Activated CD4-positive, alpha-beta memory T cell treated with anti-CD3 and anti-CD28 coated beads, Interleukin-2, amount 10 ng/mL, durations not matched to agents 7 days and 5 days (primary cell): Measurements from ENCODE around the gene TNS3. TPM values are rescaled to one million over a fixed set of nuclear protein-coding genes. Genes with fewer than 3 reads are reported as not detected.

Experiments used
- CTCF ChIA-PET: fragments of 350-600 bp; sonication (Branson Sonifier 250); formaldehyde crosslinking; loops from one replicate; lab custom pipeline; 2021; ENCODE audit warnings: antibody characterized with exemption, inconsistent platforms; lab: Charles Lee
- POLR2A ChIA-PET: fragments of 350-600 bp; sonication (Branson Sonifier 250); formaldehyde crosslinking; loops from one replicate; lab custom pipeline; 2021; ENCODE audit warnings: antibody characterized with exemption; lab: Charles Lee
- DNase-seq: peaks from one replicate; pipeline ENCODE4 v3.0.0-alpha.2; 2020
- H3K27ac Mint-ChIP-seq: one replicate; pipeline ENCODE4 v1.8.0; 2021; ENCODE audit warnings: mild to moderate bottlenecking, mixed read lengths
- H3K27me3 Mint-ChIP-seq: one replicate; pipeline ENCODE4 v1.8.0; 2021; ENCODE audit warnings: mixed read lengths
- H3K36me3 Mint-ChIP-seq: one replicate; pipeline ENCODE4 v1.8.0; 2021; ENCODE audit warnings: low read depth, mixed read lengths
- H3K4me1 Mint-ChIP-seq: one replicate; pipeline ENCODE4 v1.8.0; 2021; ENCODE audit warnings: mixed read lengths
- H3K4me3 Mint-ChIP-seq: one replicate; pipeline ENCODE4 v1.8.0; 2021; ENCODE audit warnings: mild to moderate bottlenecking, mixed read lengths
- H3K9me3 Mint-ChIP-seq: one replicate; pipeline ENCODE4 v1.8.0; 2021; ENCODE audit warnings: mixed read lengths
- total RNA-seq, 2 experiments: library from RNA; stranded (reverse); gene quantifications; one replicate each; pipeline ENCODE4 v1.2.3, GENCODE V29; 2021

Gene TNS3
- total RNA-seq, 2 experiments from 2014 or later: 0.15 to 0.18 TPM

DNA sequence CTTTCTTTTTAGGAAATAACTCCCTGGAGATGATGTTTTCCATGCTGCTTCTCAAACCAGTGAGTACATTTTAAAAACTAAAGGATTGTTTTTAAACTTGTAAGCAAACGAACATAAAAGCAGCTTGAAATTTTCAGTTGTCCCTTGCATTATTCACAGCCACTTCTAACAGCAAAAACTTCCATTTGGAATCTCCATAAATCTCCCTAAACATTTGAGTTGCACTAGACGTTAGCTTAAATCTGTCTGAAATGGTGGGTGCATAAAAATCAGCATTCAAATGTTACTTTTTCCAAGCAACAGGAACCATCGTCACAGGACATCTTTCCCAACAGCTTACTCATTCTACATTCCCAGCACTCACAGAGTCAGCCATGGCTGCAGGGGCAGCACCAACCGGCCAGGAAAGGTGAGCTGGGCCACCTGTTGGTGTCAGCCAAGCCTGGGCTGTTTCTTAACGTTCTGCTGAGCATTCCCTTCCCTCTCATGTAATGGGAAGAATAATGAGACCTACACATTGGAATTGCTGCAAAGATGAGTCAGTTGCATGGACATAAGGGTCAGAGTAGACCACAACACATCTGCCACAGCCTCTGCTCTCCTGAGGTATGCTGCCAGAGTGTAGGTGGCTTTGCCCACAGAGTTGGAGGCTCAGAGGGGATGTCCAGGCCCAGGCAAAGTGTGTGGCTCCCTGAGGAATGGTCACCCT is 163.2 kb downstream of the TNS3 start:
- H3K27ac Mint-ChIP-seq: no peak overlapping the region
- no peaks in the 10 kb centered on the region for H3K27me3 Mint-ChIP-seq
- no peaks in the 10 kb centered on the region for H3K36me3 Mint-ChIP-seq
- no peak overlapping the region for H3K4me3 Mint-ChIP-seq
- ChIA-PET POLR2A (no interaction called here), CTCF (no interaction called here)
- H3K4me1 Mint-ChIP-seq: no peaks in the 10 kb centered on the region
- DNase-seq: no peak
- no peaks in the 10 kb centered on the region for H3K9me3 Mint-ChIP-seq

GRCh38 chr7:47416492-47417480 is 165.1 kb downstream of the TNS3 start:
- Mint-ChIP-seq H3K36me3 (no peaks in the 10 kb centered on the region), H3K4me3 (no peak overlapping the region)
- CTCF ChIA-PET: no interaction called here

GRCh38 chr7:47415318-47416212 is 166.3 kb downstream of the TNS3 start:
- ChIA-PET CTCF (no interaction called here), POLR2A (no interaction called here)
- no peaks in the 10 kb centered on the region for H3K9me3 Mint-ChIP-seq
- no peak overlapping the region for H3K27ac Mint-ChIP-seq
- no peaks in the 10 kb centered on the region for H3K4me1 Mint-ChIP-seq
- no peaks in the 10 kb centered on the region for H3K36me3 Mint-ChIP-seq
- DNase-seq: no peak
- H3K4me3 Mint-ChIP-seq: no peak overlapping the region
- no peaks in the 10 kb centered on the region for H3K27me3 Mint-ChIP-seq

More at GRCh38 chr7:47416492-47417480, 165.1 kb downstream of the TNS3 start:
- POLR2A ChIA-PET: no interaction called here
- H3K27me3 Mint-ChIP-seq: no peaks in the 10 kb centered on the region
- no peak overlapping the region for H3K27ac Mint-ChIP-seq
- no peaks in the 10 kb centered on the region for H3K9me3 Mint-ChIP-seq
- DNase-seq: no peak
- H3K4me1 Mint-ChIP-seq: no peaks in the 10 kb centered on the region

GRCh38 chr7:47414342-47415317 is 167.3 kb downstream of the TNS3 start:
- Mint-ChIP-seq H3K27me3 (no peaks in the 10 kb centered on the region), H3K4me3 (no peak overlapping the region), H3K27ac (no peak overlapping the region), H3K36me3 (no peaks in the 10 kb centered on the region), H3K9me3 (no peaks in the 10 kb centered on the region), H3K4me1 (no peaks in the 10 kb centered on the region)
- no peak for DNase-seq
- CTCF ChIA-PET: no interaction called here
- POLR2A ChIA-PET: no interaction called here

- no peaks in the 10 kb centered on the region for H3K4me1 Mint-ChIP-seq
- no peaks in the 10 kb centered on the region for H3K36me3 Mint-ChIP-seq
- no peak overlapping the region for H3K4me3 Mint-ChIP-seq
- no peak overlapping the region for H3K27ac Mint-ChIP-seq
- ChIA-PET CTCF (no interaction called here), POLR2A (no interaction called here)
- no peaks in the 10 kb centered on the region for H3K27me3 Mint-ChIP-seq
- no peak for DNase-seq
- H3K9me3 Mint-ChIP-seq: no peaks in the 10 kb centered on the region
Observed at GRCh38 chr7:47413526-47414341, 168.2 kb downstream of the TNS3 start.

GRCh38 chr7:47411901-47412300 is 170.0 kb downstream of the TNS3 start:
- POLR2A ChIA-PET: no interaction called here
- no peaks in the 10 kb centered on the region for H3K36me3 Mint-ChIP-seq
- CTCF ChIA-PET: no interaction called here
- H3K27me3 Mint-ChIP-seq: no peaks in the 10 kb centered on the region
- no peak overlapping the region for H3K4me3 Mint-ChIP-seq
- DNase-seq: no peak
- H3K9me3 Mint-ChIP-seq: no peaks in the 10 kb centered on the region
- no peak overlapping the region for H3K27ac Mint-ChIP-seq
- no peaks in the 10 kb centered on the region for H3K4me1 Mint-ChIP-seq

GRCh38 chr7:47411281-47411869 is 170.5 kb downstream of the TNS3 start:
- no peaks in the 10 kb centered on the region for H3K36me3 Mint-ChIP-seq
- H3K27ac Mint-ChIP-seq: no peak overlapping the region
- POLR2A ChIA-PET: no interaction called here
- no peak overlapping the region for H3K4me3 Mint-ChIP-seq
- no peaks in the 10 kb centered on the region for H3K9me3 Mint-ChIP-seq
- H3K27me3 Mint-ChIP-seq: no peaks in the 10 kb centered on the region
- no peaks in the 10 kb centered on the region for H3K4me1 Mint-ChIP-seq
- DNase-seq: no peak
- CTCF ChIA-PET: no interaction called here

DNA sequence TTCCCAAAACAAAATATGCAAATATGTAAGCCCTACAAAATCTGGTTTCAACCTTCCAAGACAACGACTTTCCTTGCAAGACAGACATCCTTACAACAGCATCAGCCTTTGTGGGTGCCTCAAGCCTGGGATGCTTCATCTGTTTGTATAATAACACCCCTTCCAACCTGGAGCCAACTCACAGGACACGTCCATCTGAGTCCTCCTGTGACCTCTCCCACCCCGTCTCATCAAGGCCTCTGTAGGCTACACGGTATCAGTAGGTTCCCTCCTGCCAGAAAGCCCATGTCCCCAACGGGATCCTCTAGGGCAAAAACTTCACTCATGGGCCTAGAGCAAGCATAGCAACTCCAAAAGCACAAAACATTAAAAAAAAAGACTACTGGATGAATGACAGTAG is 173.2 kb downstream of the TNS3 start:
- no peak overlapping the region for H3K27ac Mint-ChIP-seq
- H3K4me1 Mint-ChIP-seq: no peaks in the 10 kb centered on the region
- ChIA-PET CTCF (no interaction called here), POLR2A (no interaction called here)
- no peaks in the 10 kb centered on the region for H3K27me3 Mint-ChIP-seq
- no peak overlapping the region for H3K4me3 Mint-ChIP-seq
- no peaks in the 10 kb centered on the region for H3K36me3 Mint-ChIP-seq
- no peak for DNase-seq
- no peaks in the 10 kb centered on the region for H3K9me3 Mint-ChIP-seq

DNA sequence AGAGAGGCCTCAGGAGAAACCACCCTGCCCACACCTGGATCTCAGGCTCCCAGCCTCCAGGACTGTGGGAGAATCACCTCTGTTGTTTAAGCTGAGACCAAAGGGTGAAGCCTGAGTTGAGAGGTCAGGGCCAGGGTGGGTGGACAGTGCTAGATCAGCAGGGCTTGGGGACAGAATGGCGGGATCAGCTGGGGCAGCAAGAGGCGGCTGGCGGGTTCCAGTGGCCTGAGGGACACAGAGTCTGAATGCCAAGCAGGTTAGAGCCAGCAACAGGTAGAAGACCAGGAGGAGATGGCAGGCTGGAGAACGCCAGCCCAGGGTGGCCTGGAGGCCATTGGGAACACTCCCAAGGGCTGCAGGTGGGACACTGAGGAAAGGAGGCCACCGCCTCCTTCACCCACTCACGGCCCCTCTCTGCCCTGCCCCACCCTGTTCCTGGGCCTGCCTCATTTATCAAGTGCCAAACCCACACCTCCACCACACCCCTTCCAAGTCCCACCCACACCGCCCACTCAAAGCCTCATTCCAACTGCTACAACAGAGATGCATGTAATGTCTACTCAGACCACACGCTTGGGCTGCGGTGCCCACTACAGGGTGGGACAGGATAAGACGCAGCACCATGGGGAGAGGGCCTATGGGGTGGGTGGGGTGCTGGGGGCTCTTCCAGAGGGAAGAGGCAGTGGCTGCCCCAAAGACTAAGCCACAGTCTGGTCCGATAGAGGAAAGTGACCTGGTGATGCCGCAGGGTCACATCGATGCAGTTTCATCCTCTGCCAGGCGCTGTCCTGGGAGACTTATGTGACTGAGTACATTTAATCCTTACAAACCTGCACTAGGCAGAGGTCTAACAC is 173.9 kb downstream of the TNS3 start:
- Mint-ChIP-seq H3K4me1 (no peaks in the 10 kb centered on the region), H3K27me3 (no peaks in the 10 kb centered on the region), H3K36me3 (no peaks in the 10 kb centered on the region), H3K27ac (no peak overlapping the region), H3K9me3 (no peaks in the 10 kb centered on the region), H3K4me3 (no peak overlapping the region)
- ChIA-PET POLR2A (no interaction called here), CTCF (no interaction called here)
- no peak for DNase-seq

- POLR2A ChIA-PET: no interaction called here
- H3K27me3 Mint-ChIP-seq: no peaks in the 10 kb centered on the region
Observed at GRCh38 chr7:47407136-47407535, 174.8 kb downstream of the TNS3 start.

DNA sequence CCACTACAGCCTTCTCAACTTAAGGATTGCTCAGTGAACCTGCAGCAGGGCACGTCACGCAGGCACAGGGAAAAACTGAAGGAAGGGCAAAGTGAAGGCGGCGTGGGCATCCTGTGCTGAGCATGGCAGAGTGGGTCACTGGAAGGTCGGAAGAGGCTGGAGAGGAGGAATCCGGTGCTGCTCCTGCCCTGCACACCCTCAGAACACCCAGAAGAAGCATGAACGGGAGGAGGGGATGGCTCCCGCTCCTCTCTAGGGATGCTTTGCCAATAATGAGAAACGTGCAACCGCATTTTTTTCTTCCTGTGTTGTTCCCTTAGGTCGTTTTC is 175.1 kb downstream of the TNS3 start:
- ChIA-PET CTCF (no interaction called here), POLR2A (no interaction called here)
- DNase-seq: no peak
- H3K4me1 Mint-ChIP-seq: no peaks in the 10 kb centered on the region
- no peaks in the 10 kb centered on the region for H3K27me3 Mint-ChIP-seq
- no peak overlapping the region for H3K27ac Mint-ChIP-seq
- no peaks in the 10 kb centered on the region for H3K36me3 Mint-ChIP-seq
- H3K9me3 Mint-ChIP-seq: no peaks in the 10 kb centered on the region
- no peak overlapping the region for H3K4me3 Mint-ChIP-seq

More at GRCh38 chr7:47407136-47407535, 174.8 kb downstream of the TNS3 start:
- no peak for DNase-seq
- CTCF ChIA-PET: no interaction called here
- Mint-ChIP-seq H3K4me1 (no peaks in the 10 kb centered on the region), H3K36me3 (no peaks in the 10 kb centered on the region), H3K27ac (no peak overlapping the region), H3K9me3 (no peaks in the 10 kb centered on the region), H3K4me3 (no peak overlapping the region)
